DND-41 (cell line): ENCODE measurements around the gene RNF152.

ENCODE experiments used
- ATAC-seq: fragments of 200-7000 bp; cut with Tn5 transposase; 3 replicates; pipeline ENCODE4 v1.9.1; 2021; ENCODE audit warnings: low read depth; ENCODE audit not compliant: insufficient read depth
- DNase-seq: peaks from one replicate; pipeline ENCODE4 v3.0.0-alpha.2; 2020
- H2AFZ ChIP-seq: 2 replicates; pipeline ENCODE4 v1.6.0; 2012; ENCODE audit warnings: low read depth, low read length
- H3K27ac ChIP-seq: 2 replicates; pipeline ENCODE4 v1.5.1; 2012; ENCODE audit warnings: low read length, inconsistent platforms
- H3K27me3 ChIP-seq: fragments of 200-600 bp; sonication (generic); 2 replicates; pipeline ENCODE4 v1.6.0; 2012; ENCODE audit warnings: low read length, mild to moderate bottlenecking, inconsistent platforms; ENCODE audit not compliant: insufficient read depth, poor library complexity
- H3K36me3 ChIP-seq: 2 replicates; pipeline ENCODE4 v1.5.1; 2012; ENCODE audit warnings: low read length, inconsistent platforms; ENCODE audit not compliant: insufficient read depth
- H3K4me1 ChIP-seq: 2 replicates; pipeline ENCODE4 v1.5.1; 2012; ENCODE audit warnings: mild to moderate bottlenecking, low read length; ENCODE audit not compliant: insufficient read depth
- H3K4me2 ChIP-seq: 2 replicates; pipeline ENCODE4 v1.6.0; 2012; ENCODE audit warnings: mild to moderate bottlenecking, moderate library complexity, low read length, inconsistent platforms; ENCODE audit not compliant: insufficient read depth
- H3K4me3 ChIP-seq, 2 experiments: fragments of 200-600 bp in 1 of 2; shearing (Covaris generic) in 1 of 2; 2 replicates each; pipeline ENCODE4 v1.5.1; 2012 to 2016; ENCODE audit warnings: inconsistent platforms in 2 of 2, low read length in 2 of 2, mild to moderate bottlenecking in 2 of 2, low read depth in 1 of 2, moderate library complexity in 1 of 2
- H3K79me2 ChIP-seq: 2 replicates; pipeline ENCODE4 v1.6.0; 2012; ENCODE audit warnings: low read length, inconsistent platforms; ENCODE audit not compliant: insufficient read depth
- H3K9ac ChIP-seq: 2 replicates; pipeline ENCODE4 v1.6.0; 2012; ENCODE audit warnings: low read depth, mild to moderate bottlenecking, inconsistent platforms, low read length, moderate library complexity
- H3K9me3 ChIP-seq: 2 replicates; pipeline ENCODE4 v1.5.1; 2012; ENCODE audit warnings: low read length, moderate library complexity, mild to moderate bottlenecking, inconsistent platforms; ENCODE audit not compliant: insufficient read depth, severe bottlenecking
- H4K20me1 ChIP-seq: 2 replicates; pipeline ENCODE4 v1.6.0; 2012; ENCODE audit warnings: low read length; ENCODE audit not compliant: insufficient read depth
- EZH2 ChIP-seq: IDR thresholded peaks from 3 replicates; pipeline ENCODE4 v1.6.1; 2012; ENCODE audit warnings: borderline replicate concordance, low read depth, mild to moderate bottlenecking, moderate library complexity, low read length, inconsistent platforms; ENCODE audit not compliant: severe bottlenecking
- TF ChIP-seq, protein P1 (sequence below): IDR thresholded peaks from 2 replicates; pipeline ENCODE4 v1.5.1; 2012; ENCODE audit warnings: borderline replicate concordance, low read length, moderate library complexity, mild to moderate bottlenecking; ENCODE audit not compliant: poor library complexity, severe bottlenecking; ENCODE audit errors: extremely low read depth

The RNF152 gene

DNA sequence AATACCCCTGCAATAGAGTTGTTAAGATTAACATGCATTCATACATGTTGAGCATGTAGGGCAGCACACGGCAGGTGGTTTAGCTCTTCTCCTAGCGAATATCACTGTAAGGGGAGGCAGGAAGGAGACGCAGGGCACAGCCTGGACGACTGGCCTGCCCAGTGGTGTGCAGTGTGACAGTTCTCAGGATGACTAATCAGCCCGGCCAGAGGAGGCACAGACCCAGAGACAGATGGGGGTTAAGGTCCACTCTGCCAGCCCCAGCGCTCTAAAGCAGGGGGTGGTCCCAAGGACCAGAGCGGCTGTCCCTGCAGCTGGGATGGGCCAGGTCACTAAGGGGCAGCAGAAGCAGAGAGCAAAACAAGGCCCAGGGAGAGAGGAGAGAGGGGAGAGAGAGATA, 63.7 kb downstream of the RNF152 start:
- ATAC-seq, result no peak
- TF ChIP-seq, protein P1, sequence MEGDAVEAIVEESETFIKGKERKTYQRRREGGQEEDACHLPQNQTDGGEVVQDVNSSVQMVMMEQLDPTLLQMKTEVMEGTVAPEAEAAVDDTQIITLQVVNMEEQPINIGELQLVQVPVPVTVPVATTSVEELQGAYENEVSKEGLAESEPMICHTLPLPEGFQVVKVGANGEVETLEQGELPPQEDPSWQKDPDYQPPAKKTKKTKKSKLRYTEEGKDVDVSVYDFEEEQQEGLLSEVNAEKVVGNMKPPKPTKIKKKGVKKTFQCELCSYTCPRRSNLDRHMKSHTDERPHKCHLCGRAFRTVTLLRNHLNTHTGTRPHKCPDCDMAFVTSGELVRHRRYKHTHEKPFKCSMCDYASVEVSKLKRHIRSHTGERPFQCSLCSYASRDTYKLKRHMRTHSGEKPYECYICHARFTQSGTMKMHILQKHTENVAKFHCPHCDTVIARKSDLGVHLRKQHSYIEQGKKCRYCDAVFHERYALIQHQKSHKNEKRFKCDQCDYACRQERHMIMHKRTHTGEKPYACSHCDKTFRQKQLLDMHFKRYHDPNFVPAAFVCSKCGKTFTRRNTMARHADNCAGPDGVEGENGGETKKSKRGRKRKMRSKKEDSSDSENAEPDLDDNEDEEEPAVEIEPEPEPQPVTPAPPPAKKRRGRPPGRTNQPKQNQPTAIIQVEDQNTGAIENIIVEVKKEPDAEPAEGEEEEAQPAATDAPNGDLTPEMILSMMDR, result no peak
- TF ChIP-seq EZH2, result no peak
- Histone ChIP-seq H2AFZ (no peak overlapping the region), H3K36me3 (no peaks in the 10 kb centered on the region), H3K27me3 (no peaks in the 10 kb centered on the region), H3K79me2 (peaks cover 22% of the 10 kb centered on the region), H3K9me3 (no peaks in the 10 kb centered on the region), H3K9ac (no peak overlapping the region), H4K20me1 (no peaks in the 10 kb centered on the region), H3K27ac (no peak overlapping the region), H3K4me3 (no peak overlapping the region), H3K4me1 (peaks cover 43% of the 10 kb centered on the region), H3K4me2 (no peak overlapping the region)
- DNase-seq, result no peak

DNA sequence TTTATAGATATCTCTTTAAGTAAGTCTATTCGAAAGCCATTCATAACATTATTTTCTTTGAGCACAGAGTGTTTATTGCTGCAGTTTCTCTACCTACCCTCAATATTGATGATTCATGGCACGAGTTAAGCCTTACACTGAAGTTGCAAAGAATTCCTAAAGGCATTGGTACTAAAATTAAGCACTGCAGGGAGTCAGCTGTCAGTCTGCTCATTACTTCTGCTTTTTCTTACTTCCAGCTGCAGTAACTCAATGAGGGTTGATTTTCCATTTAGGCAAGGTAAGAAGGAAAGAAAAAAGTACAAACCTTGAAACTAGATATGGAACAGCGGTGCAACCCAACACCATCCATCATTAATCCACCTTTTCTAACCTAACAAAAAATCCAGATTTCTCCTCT, 65.2 kb downstream of the RNF152 start:
- H3K4me2 ChIP-seq, result no peak overlapping the region
- H3K9ac ChIP-seq, result no peak overlapping the region
- TF ChIP-seq, protein P1, result no peak
- no peak for TF ChIP-seq EZH2
- H3K4me1 ChIP-seq, result peaks cover 34% of the 10 kb centered on the region
- H3K27me3 ChIP-seq, result no peaks in the 10 kb centered on the region
- no peaks in the 10 kb centered on the region for H3K36me3 ChIP-seq
- ATAC-seq (no peak), DNase-seq (no peak)
- no peak overlapping the region for H3K4me3 ChIP-seq
- H3K9me3 ChIP-seq, result no peaks in the 10 kb centered on the region
- no peak overlapping the region for H3K27ac ChIP-seq
- H4K20me1 ChIP-seq, result no peaks in the 10 kb centered on the region
- H2AFZ ChIP-seq, result no peak overlapping the region
- H3K79me2 ChIP-seq, result peaks cover 22% of the 10 kb centered on the region

GRCh38 chr18:61825386-61825785, 67.4 kb downstream of the RNF152 start:
- no peak for TF ChIP-seq EZH2
- TF ChIP-seq, protein P1, result no peak
- Histone ChIP-seq H4K20me1 (no peaks in the 10 kb centered on the region), H3K36me3 (no peaks in the 10 kb centered on the region), H3K4me3 (no peak overlapping the region), H3K27me3 (no peaks in the 10 kb centered on the region), H3K79me2 (peaks cover 7% of the 10 kb centered on the region), H3K27ac (no peak overlapping the region), H3K4me2 (no peak overlapping the region), H3K4me1 (peaks cover 34% of the 10 kb centered on the region), H3K9ac (no peak overlapping the region), H2AFZ (no peak overlapping the region), H3K9me3 (no peaks in the 10 kb centered on the region)
- ATAC-seq (no peak), DNase-seq (no peak)
